HG03460 (cell line): ENCODE measurements around the gene SYNRG.
"Not testable (repeated sequence)": the region's sequence is repeated elsewhere in the genome, so short reads cannot be mapped to it uniquely, and the experiment has no call there.

Source experiments
- ATAC-seq: cut with Tn5 transposase; IDR thresholded peaks from one replicate; pipeline ENCODE4 v1.9.1; 2021; ENCODE audit not compliant: unreplicated experiment

SYNRG gene

DNA sequence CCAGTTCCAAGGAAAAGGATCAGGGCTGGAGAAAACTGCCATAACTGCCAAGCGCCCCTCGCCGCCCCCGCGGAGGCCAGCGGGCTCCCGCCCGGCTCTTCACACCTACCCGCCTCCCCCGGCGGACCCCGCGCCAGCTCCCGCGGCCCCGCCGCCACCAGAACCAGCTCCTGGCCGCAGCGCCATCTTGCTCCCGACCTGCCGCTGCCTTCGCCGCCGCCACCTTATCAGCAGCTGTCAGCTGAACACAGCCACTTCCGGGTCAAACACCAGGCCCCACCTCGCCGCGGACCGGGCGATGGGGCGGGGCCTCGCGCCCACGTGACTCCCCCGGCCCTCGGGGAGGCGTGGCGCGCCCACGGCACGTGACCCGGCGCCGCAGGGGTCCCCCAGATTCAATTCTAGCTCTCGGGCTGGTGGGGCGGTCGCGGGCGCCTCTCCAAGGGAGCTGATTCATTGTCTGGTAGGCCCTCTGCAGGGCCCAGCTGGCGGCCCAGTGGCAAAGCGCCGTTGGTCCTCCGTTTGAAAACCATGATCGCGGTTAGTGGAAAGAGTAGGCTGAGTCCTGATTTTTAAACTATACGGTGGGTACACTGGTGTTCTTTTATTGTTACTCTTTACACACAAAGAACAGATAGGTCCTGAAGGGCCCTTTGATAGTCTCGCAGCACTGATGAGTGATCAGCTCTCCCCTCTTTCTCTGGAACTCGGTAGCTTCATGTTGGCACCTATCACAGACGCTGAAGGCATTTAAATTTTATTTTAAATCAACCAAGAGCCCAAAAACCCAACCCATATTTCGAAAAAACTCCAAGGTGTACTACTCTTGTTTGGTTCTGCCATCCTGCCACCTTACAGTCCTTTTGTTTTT lies at the start of gene SYNRG:
SYNRG (minus strand) TSS at position 249 of the 871 bp plus-strand sequence; CDS start at position 186, 63 bp downstream.
- ATAC-seq, result peak; percentile 76

GRCh38 chr17:37657202-37657601 lies 48.0 kb upstream of the SYNRG start:
- no peak for ATAC-seq

GRCh38 chr17:37651849-37652248 lies 42.6 kb upstream of the SYNRG start:
- ATAC-seq, result no peak

GRCh38 chr17:37650419-37651003 lies 41.3 kb upstream of the SYNRG start:
- no peak for ATAC-seq

- ATAC-seq, result no peak
These were observed 39.3 kb upstream of the SYNRG start for GRCh38 chr17:37648555-37648954.

GRCh38 chr17:37647856-37648255 lies 38.6 kb upstream of the SYNRG start:
- no peak for ATAC-seq

DNA sequence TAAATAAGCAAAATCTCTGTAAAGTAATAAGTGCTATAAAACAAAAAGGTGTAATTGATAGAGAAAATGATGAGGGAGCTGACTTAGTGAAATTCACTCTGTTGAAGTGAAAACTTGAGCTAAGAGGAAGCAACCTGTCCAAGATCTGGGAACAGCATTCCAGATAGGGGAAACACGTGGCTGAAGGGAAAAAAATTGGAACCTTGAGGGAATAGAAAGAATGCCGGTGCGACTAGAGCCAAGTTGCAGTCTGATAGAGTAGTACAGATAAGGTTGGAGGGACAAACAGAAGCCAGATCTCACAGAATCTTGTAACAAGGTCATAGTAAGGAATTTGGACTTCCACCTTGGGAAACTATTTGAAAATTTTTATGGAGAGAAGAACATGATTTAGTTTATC lies 34.7 kb upstream of the SYNRG start:
- ATAC-seq, result no peak

DNA sequence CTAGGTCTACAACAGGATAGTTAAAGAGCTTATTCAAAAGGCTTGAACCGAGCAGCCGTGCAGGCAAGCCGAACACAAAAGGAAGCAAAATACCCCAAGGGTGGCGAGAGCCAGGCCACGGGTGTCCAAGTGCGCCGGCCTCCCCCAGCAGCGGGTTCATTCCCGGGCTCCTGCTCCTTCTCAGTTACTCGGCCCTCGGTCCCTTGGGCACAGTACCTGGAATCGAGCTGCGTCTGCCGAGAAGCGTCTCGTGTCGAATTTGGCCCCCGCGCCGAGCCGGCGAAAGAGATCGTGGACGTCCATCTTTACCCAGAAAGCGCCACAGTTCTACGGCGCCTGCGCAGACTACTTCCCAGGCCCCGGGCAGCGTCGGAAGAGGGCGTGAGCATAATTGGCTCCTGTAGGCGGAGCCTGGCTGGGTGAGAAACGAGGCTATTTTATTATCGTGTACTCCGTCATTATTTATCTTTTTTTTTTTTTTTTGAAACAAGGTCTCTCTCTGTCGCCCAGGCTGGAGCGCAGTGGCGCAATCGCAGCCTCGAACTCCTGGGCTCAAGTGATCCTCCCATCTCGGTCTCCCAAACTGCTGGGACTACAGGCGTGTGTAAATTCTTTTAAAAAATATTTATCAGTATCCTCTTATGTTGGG lies 34.0 kb upstream of the SYNRG start, which contains the start of gene DDX52:
DDX52 (minus strand) TSS at position 329 of the 649 bp plus-strand sequence; CDS start at position 303, 26 bp downstream.
- ATAC-seq, result peak; percentile 88

- ATAC-seq, result no peak
These were observed 33.5 kb upstream of the SYNRG start for GRCh38 chr17:37642681-37643080.

DNA sequence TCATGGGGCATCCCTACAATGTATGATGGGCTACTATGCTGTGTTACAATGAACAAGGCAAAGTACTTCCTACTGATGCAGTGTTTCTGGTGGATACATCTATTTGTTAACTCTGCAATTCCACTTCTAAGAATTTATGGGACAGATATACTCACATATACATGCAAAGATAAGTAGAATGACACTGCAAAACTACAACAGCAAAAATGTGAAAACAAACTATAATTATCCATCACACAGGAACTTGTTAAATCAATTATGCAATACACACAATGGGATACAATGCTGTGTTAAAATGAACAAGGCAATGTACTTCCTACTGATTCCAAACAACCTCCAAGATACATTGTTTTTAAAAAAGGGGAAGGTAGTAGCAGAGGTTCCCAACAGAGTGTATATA lies 30.8 kb upstream of the SYNRG start:
- ATAC-seq, result no peak

DNA sequence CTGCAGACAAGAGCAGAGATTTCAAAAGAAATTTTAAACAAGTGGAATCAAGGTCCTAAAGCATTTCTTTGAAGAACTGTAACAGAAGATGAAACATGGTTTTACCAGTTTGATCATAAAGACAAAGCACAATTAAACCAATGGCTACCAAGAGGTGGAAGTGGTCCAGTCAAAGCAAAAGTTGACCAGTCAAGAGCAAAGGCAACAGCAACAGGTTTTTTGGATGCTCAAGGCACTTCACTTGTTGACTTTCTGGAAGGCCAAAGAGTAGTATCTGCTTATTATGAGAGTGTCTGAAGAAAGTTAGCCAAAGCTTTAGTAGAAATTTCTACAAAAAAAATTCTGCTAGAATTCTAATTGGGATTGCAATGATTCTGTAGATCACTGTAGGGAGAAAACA lies 28.7 kb upstream of the SYNRG start:
- ATAC-seq, result no peak

DNA sequence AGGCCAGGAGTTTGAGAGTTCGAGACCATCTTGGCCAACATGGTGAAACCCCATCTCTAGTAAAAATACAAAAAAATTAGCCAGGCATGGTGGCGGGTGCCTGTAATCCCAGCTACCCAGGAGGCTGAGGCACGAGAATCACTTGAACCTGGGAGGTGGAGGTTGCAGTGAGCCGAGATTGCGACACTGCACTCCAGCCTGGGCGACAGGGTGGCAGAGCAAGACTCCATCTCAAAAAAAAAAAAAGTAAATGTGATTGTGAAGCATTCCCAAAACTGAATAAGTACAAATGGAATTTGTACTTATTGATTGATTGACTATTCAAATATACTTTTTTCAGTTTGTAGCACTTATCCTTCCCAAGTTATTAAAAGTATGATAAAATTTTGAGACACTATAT lies 7.2 kb upstream of the SYNRG start:
- not testable (repeated sequence) for ATAC-seq

- no peak for ATAC-seq
These were observed 5.6 kb upstream of the SYNRG start for GRCh38 chr17:37614823-37615222.

GRCh38 chr17:37614391-37614790 lies 5.2 kb upstream of the SYNRG start:
- no peak for ATAC-seq

GRCh38 chr17:37610971-37611370 lies 1.8 kb upstream of the SYNRG start:
- ATAC-seq, result no peak

DNA sequence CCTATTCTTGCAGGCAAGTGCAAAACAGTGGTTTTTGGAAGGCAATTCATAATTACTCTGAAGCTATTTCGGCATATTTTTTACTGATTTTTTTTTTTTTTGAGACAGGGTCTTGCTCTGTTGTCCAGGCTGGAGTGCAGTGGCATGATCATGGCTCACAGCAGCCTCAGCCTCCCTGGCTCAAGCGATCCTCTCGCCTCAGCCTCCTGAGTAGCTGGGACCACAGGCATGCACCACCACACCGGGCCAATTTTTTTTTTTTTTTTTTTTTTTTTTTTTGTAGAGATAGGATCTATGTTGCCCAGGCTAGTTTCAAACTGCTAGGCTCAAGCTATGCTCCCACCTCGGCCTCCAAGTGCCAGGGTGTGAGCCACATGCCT lies 813 bp upstream of the SYNRG start:
- not testable (repeated sequence) for ATAC-seq

DNA sequence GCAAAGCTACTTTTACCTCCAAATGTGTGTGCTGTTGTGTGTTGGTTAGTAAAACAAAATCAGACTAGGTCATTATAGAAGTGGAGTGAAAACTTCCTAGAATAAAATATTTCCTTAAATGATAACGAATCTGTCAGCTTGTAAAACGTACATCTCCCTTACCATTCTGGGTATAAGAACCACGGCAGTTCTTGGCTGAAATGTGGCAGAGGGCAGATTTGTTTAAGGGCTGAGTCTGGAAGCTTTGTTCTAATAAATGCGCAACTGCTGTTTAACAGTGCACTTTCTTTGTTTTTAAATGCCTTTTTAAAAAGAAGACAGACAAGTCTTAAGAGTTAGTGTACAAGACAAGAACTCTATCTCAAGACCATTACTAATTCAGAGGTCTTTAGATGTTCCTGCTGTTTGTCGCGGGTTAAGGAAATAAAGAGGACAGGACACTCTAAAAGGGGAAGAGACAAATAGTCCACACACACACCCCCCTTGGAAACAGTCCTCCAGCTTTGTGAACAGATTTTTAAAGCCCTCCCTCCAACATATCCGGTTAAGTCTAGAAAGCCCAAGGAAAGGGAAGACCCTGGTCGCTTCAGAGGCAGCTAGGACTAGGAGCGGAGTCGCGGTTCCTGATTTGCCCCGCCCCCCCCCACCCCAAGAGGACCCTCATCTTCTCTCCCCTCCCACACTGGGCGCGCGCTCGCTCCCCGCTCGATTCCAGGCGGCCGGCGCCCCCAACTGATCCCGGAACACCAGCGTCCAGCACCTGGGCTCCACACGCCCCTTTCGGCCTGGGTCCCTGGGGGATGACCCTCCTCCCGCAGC lies 658 bp downstream of the SYNRG start:
- ATAC-seq, result peak; percentile 19

DNA sequence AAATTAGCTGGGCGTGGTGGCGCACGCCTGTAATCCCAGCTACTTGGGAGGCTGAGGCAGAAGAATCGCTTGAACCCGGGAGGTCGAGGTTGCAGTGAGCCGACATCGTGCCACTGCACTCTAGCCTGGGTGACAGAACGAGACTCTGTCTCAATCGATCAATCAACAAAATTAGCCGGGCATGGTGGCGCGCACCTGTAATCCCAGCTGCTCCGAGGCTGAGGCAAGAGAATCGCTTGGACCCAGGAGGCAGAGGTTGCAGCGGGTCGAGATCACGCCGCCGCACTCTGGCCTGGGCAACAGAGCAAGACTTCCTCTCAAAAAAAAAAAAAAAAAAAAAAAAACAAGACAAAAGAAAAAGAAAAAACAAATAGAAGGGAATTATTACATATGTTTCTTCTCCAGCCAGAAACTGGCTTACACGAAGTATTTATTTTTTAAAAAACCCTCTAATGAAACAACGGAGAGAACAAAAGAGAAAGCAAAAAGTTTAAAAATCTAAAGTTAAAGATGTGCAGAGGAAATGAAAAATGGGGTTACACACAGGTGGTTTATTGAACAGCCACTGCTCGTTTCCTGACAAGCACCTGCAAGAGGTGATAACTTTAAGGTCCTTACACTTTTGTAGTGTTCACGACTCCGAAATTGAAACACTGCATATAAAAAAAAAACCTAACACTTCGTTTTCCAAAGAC lies 1.4 kb downstream of the SYNRG start:
- ATAC-seq, result no peak

DNA sequence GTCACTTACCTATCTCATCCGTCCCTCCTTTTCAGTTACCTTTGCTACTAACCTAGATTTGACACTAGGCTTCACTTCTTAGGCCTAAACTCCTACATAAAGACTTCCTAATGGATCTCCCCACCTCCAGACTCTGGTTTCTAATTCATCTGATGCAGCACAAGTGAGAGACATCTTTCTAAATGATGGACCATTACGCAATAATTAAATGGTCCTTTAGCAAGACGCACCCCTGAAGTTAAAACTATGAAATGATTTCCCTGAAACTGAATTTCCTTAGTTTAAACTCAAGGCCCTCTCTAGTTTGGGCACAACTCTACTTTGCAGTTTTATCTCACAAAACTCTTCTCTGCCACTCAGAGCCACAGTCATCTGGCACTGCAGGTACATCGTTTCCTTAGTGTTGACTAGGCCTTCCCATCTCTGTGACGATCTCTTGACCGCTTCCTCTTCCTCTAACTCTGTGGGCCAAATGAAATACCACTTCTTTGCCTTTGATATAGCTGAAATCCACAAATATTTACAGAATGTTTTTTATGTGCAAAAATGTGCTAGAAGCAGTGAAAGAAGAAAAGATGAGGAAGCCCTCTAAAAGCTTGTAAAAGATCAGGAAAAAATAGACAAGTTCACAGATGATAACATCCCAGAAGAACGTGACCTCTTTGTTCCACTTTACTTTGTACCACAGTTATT lies 3.3 kb downstream of the SYNRG start:
- ATAC-seq, result no peak

GRCh38 chr17:37605081-37605480 lies 4.1 kb downstream of the SYNRG start:
- no peak for ATAC-seq
